HEK293 (cell line): ENCODE measurements around the gene DBN1.

Source experiments
- CTCF ChIA-PET: fragments of 350-600 bp; formaldehyde crosslinking; extraction: SDS; loops from one replicate; lab custom pipeline; 2021; ENCODE audit warnings: antibody characterized with exemption; lab: Yijun Ruan, JAX
- POLR2A ChIA-PET: fragments of 300-600 bp; formaldehyde crosslinking; extraction: SDS; loops from one replicate; lab custom pipeline; 2020; ENCODE audit warnings: antibody characterized with exemption, inconsistent platforms; lab: Yijun Ruan, JAX
- H3K27ac ChIP-seq: fragments of 200-500 bp; sonication (Bioruptor generic); 2 replicates; pipeline ENCODE4 v1.5.1; 2014; ENCODE audit warnings: low read depth, low read length, control low read depth, inconsistent platforms; ENCODE audit errors: extremely low read depth
- H3K36me3 ChIP-seq, 2 experiments: fragments of 200-500 bp in 1 of 2; sonication (Bioruptor generic) in 1 of 2; 1 replicate in 1 of 2; 2 replicates in 1 of 2; pipeline ENCODE4 v1.5.1; 2014 to 2017; ENCODE audit warnings: inconsistent platforms in 2 of 2, low read length in 2 of 2; ENCODE audit not compliant: control insufficient read depth in 2 of 2, insufficient read depth in 1 of 2
- H3K4me1 ChIP-seq: fragments of 200-500 bp; sonication (Bioruptor generic); 2 replicates; pipeline ENCODE4 v1.5.1; 2014; ENCODE audit warnings: mild to moderate bottlenecking, low read length, inconsistent platforms; ENCODE audit not compliant: control insufficient read depth, insufficient read depth
- H3K4me3 ChIP-seq: 2 replicates; pipeline ENCODE4 v1.5.1; 2011; ENCODE audit warnings: low read depth, mild to moderate bottlenecking, control low read depth, low read length, moderate library complexity
- H3K9me3 ChIP-seq: fragments of 200-500 bp; sonication (Bioruptor generic); 2 replicates; pipeline ENCODE4 v1.5.1; 2014; ENCODE audit warnings: low read depth, low read length, inconsistent platforms; ENCODE audit not compliant: control insufficient read depth, insufficient read depth
- GFI1B ChIP-seq: fragments of 450-650 bp; formaldehyde crosslinking; IDR thresholded peaks from 2 replicates; pipeline ENCODE4 v1.5.1; 2016; ENCODE audit warnings: missing biosample characterization, missing genetic modification characterization
- GLI2 ChIP-seq: fragments of 450-650 bp; formaldehyde crosslinking; IDR thresholded peaks from 2 replicates; pipeline ENCODE4; 2017; ENCODE audit warnings: missing biosample characterization, missing genetic modification characterization, low read depth, borderline replicate concordance
- GLIS2 ChIP-seq: fragments of 450-650 bp; formaldehyde crosslinking; IDR thresholded peaks from 2 replicates; pipeline ENCODE4 v1.5.1; 2016; ENCODE audit warnings: missing biosample characterization, missing genetic modification characterization
- MZF1 ChIP-seq: fragments of 450-650 bp; formaldehyde crosslinking; IDR thresholded peaks from 2 replicates; pipeline ENCODE4 v1.5.1; 2017; ENCODE audit warnings: missing biosample characterization, missing genetic modification characterization, borderline replicate concordance
- SCRT1 ChIP-seq: fragments of 450-650 bp; formaldehyde crosslinking; IDR thresholded peaks from 2 replicates; pipeline ENCODE4 v1.5.1; 2016; ENCODE audit warnings: missing biosample characterization, missing genetic modification characterization, borderline replicate concordance
- ZBTB17 ChIP-seq: fragments of 450-650 bp; formaldehyde crosslinking; IDR thresholded peaks from 2 replicates; pipeline ENCODE4 v1.5.1; 2016; ENCODE audit warnings: missing biosample characterization, missing genetic modification characterization
- ZBTB7A ChIP-seq: fragments of 450-650 bp; formaldehyde crosslinking; IDR thresholded peaks from 2 replicates; pipeline ENCODE4 v1.5.1; 2016; ENCODE audit warnings: low read depth, missing biosample characterization, missing genetic modification characterization
- ZFP69B ChIP-seq: fragments of 450-650 bp; formaldehyde crosslinking; IDR thresholded peaks from 2 replicates; pipeline ENCODE4 v1.5.1; 2016; ENCODE audit warnings: missing biosample characterization, missing genetic modification characterization
- ZNF133 ChIP-seq: fragments of 450-650 bp; formaldehyde crosslinking; IDR thresholded peaks from 2 replicates; pipeline ENCODE4 v1.5.1; 2016; ENCODE audit warnings: missing biosample characterization, missing genetic modification characterization
- ZNF138 ChIP-seq: fragments of 450-650 bp; formaldehyde crosslinking; IDR thresholded peaks from 2 replicates; pipeline ENCODE4 v1.5.1; 2016; ENCODE audit warnings: missing biosample characterization, missing genetic modification characterization, borderline replicate concordance
- ZNF16 ChIP-seq: fragments of 450-650 bp; formaldehyde crosslinking; IDR thresholded peaks from 2 replicates; pipeline ENCODE4 v1.5.1; 2016; ENCODE audit warnings: low read depth, missing biosample characterization, missing genetic modification characterization
- ZNF2 ChIP-seq: fragments of 450-650 bp; formaldehyde crosslinking; IDR thresholded peaks from 2 replicates; pipeline ENCODE4 v1.5.1; 2016; ENCODE audit warnings: missing biosample characterization, missing genetic modification characterization
- ZNF202 ChIP-seq: fragments of 450-650 bp; formaldehyde crosslinking; IDR thresholded peaks from 2 replicates; pipeline ENCODE4 v1.5.1; 2016; ENCODE audit warnings: missing biosample characterization, missing genetic modification characterization, borderline replicate concordance
- ZNF24 ChIP-seq: fragments of 450-650 bp; formaldehyde crosslinking; IDR thresholded peaks from 2 replicates; pipeline ENCODE4 v1.5.1; 2016; ENCODE audit warnings: missing biosample characterization, missing genetic modification characterization
- ZNF266 ChIP-seq: fragments of 450-650 bp; formaldehyde crosslinking; IDR thresholded peaks from 2 replicates; pipeline ENCODE4 v1.5.1; 2016; ENCODE audit warnings: missing biosample characterization, missing genetic modification characterization, low read depth
- ZNF394 ChIP-seq: fragments of 450-650 bp; formaldehyde crosslinking; IDR thresholded peaks from 2 replicates; pipeline ENCODE4 v1.5.1; 2016; ENCODE audit warnings: missing biosample characterization, missing genetic modification characterization, mild to moderate bottlenecking, moderate library complexity, borderline replicate concordance
- ZNF404 ChIP-seq: fragments of 450-650 bp; formaldehyde crosslinking; IDR thresholded peaks from 2 replicates; pipeline ENCODE4 v1.5.1; 2017; ENCODE audit warnings: missing biosample characterization, missing genetic modification characterization
- ZNF433 ChIP-seq: fragments of 450-650 bp; formaldehyde crosslinking; IDR thresholded peaks from 2 replicates; pipeline ENCODE4 v1.5.1; 2016; ENCODE audit warnings: missing biosample characterization, missing genetic modification characterization, low read depth
- ZNF473 ChIP-seq: fragments of 450-650 bp; formaldehyde crosslinking; IDR thresholded peaks from 2 replicates; pipeline ENCODE4 v1.5.1; 2017; ENCODE audit warnings: missing biosample characterization, missing genetic modification characterization
- ZNF501 ChIP-seq: fragments of 450-650 bp; formaldehyde crosslinking; IDR thresholded peaks from 2 replicates; pipeline ENCODE4 v1.5.1; 2016; ENCODE audit warnings: missing biosample characterization, missing genetic modification characterization
- ZNF560 ChIP-seq: fragments of 450-650 bp; formaldehyde crosslinking; IDR thresholded peaks from 2 replicates; pipeline ENCODE4 v1.5.1; 2017; ENCODE audit warnings: missing biosample characterization, missing genetic modification characterization, borderline replicate concordance
- ZNF621 ChIP-seq: fragments of 450-650 bp; formaldehyde crosslinking; IDR thresholded peaks from 2 replicates; pipeline ENCODE4 v1.5.1; 2017; ENCODE audit warnings: missing biosample characterization, missing genetic modification characterization
- ZNF623 ChIP-seq: fragments of 450-650 bp; formaldehyde crosslinking; IDR thresholded peaks from 2 replicates; pipeline ENCODE4 v1.5.1; 2016; ENCODE audit warnings: missing biosample characterization, missing genetic modification characterization
- ZNF624 ChIP-seq: fragments of 450-650 bp; formaldehyde crosslinking; IDR thresholded peaks from 2 replicates; pipeline ENCODE4 v1.5.1; 2017; ENCODE audit warnings: missing biosample characterization, missing genetic modification characterization
- ZNF626 ChIP-seq: fragments of 450-650 bp; sonication (Bioruptor Pico); formaldehyde crosslinking; IDR thresholded peaks from 2 replicates; pipeline ENCODE4 v1.5.1; 2018; ENCODE audit warnings: missing biosample characterization, missing genetic modification characterization, inconsistent platforms
- ZNF654 ChIP-seq: fragments of 450-650 bp; formaldehyde crosslinking; IDR thresholded peaks from 2 replicates; pipeline ENCODE4 v1.5.1; 2016; ENCODE audit warnings: low read depth, missing biosample characterization, missing genetic modification characterization
- ZNF76 ChIP-seq: fragments of 450-650 bp; formaldehyde crosslinking; IDR thresholded peaks from 2 replicates; pipeline ENCODE4; 2016; ENCODE audit warnings: low read depth, missing biosample characterization, missing genetic modification characterization, borderline replicate concordance
- TF ChIP-seq, protein P1 (sequence below): fragments of 450-650 bp; formaldehyde crosslinking; IDR thresholded peaks from 2 replicates; pipeline ENCODE4 v1.5.1; 2016; ENCODE audit warnings: missing biosample characterization, missing genetic modification characterization
- TF ChIP-seq, protein P2 (sequence below): fragments of 450-650 bp; formaldehyde crosslinking; IDR thresholded peaks from 2 replicates; pipeline ENCODE4 v1.5.1; 2016; ENCODE audit warnings: missing biosample characterization, missing genetic modification characterization
- TF ChIP-seq, protein P3 (sequence below): fragments of 450-650 bp; formaldehyde crosslinking; IDR thresholded peaks from 2 replicates; pipeline ENCODE4 v1.5.1; 2016; ENCODE audit warnings: missing biosample characterization, missing genetic modification characterization, borderline replicate concordance
- TF ChIP-seq, protein P4 (sequence below): fragments of 450-650 bp; formaldehyde crosslinking; IDR thresholded peaks from 2 replicates; pipeline ENCODE4 v1.5.1; 2016; ENCODE audit warnings: missing biosample characterization, missing genetic modification characterization
- TF ChIP-seq, protein P5 (sequence below): IDR thresholded peaks from 2 replicates; pipeline ENCODE4 v1.6.1; 2011; ENCODE audit warnings: mild to moderate bottlenecking, low read depth, low read length, borderline replicate concordance

DBN1 gene

DNA sequence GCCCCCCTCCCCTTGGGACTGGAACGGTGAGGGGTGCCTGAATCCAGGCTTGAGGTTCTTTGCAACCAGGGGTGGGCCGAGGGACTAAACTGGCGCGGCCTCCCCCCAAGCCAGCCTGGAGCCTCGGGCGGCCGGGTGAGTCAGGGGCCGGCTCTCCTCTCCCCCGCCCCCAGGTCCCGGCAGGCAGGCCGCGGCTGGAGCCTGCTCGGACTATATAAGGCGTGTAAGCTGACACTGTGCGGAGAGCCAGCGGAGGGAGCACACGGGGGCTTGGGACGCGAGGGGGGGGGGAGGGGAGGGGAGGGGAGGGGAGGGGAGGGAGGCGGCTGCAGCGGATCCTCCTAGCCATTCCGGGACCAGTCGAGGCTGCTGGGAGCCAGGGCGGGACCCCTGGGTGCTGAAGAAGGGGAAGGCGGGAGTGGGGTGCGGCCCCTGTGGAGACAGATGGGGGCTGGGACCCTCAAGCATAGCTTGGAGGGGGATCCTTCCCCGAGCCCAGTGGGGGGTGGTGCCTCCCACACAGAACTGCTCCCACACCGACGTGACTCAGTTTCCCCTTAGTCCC lies 23.4 kb upstream of the DBN1 start:
- peaks cover 20% of the 10 kb centered on the region for H3K4me1 ChIP-seq
- H3K36me3 ChIP-seq, result peaks cover 0 to 30% of the 10 kb centered on the region in 2 experiments; a peak in 1 of 3 replicates
- POLR2A ChIA-PET, result interaction anchor here (0.6 to 7.0 kb wide), 25 partner anchors 8 to 707 kb away, joined by 3 to 106 read pairs (median 5); partner anchors contain the start of genes B4GALT7, DBN1, DDX41 and GRK6
- CTCF ChIA-PET, result interaction anchor here (0.6 to 4.0 kb wide), 10 partner anchors 25 to 1569 kb away, joined by 3 to 23 read pairs (median 4); no protein-coding TSS in a partner anchor
- H3K4me3 ChIP-seq, result peak overlapping the region; percentile 67
- H3K9me3 ChIP-seq, result no peaks in the 10 kb centered on the region
- H3K27ac ChIP-seq, result peak overlapping the region; percentile 98
- TF ChIP-seq, protein P1, sequence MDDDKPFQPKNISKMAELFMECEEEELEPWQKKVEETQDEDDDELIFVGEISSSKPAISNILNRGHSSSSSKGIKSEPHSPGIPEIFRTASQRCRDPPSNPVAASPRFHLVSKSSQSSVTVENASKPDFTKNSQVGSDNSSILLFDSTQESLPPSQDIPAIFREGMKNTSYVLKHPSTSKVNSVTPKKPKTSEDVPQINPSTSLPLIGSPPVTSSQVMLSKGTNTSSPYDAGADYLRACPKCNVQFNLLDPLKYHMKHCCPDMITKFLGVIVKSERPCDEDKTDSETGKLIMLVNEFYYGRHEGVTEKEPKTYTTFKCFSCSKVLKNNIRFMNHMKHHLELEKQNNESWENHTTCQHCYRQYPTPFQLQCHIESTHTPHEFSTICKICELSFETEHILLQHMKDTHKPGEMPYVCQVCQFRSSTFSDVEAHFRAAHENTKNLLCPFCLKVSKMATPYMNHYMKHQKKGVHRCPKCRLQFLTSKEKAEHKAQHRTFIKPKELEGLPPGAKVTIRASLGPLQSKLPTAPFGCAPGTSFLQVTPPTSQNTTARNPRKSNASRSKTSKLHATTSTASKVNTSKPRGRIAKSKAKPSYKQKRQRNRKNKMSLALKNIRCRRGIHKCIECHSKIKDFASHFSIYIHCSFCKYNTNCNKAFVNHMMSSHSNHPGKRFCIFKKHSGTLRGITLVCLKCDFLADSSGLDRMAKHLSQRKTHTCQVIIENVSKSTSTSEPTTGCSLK, result no peak
- TF ChIP-seq ZNF202 (tag by site-specific recombination) (0 out of 2 replicates have a peak, but pooled peaks have one; percentile 13), ZNF560 (tag by site-specific recombination) (no peak), ZNF24 (no peak), ZNF626 (no peak), ZNF404 (tag by site-specific recombination) (no peak), ZNF621 (tag by site-specific recombination) (no peak), ZBTB7A (tag by site-specific recombination) (no peak), ZNF2 (tag by site-specific recombination) (no peak), ZNF138 (tag by site-specific recombination) (no peak), SCRT1 (tag by site-specific recombination) (no peak), ZFP69B (tag by site-specific recombination) (no peak), GLI2 (no peak), MZF1 (no peak), ZNF623 (tag by site-specific recombination) (no peak), ZNF501 (0 out of 2 replicates have a peak, but pooled peaks have one; percentile 35), ZNF624 (tag by site-specific recombination) (no peak), ZNF433 (tag by site-specific recombination) (no peak), ZNF266 (tag by site-specific recombination) (no peak), ZNF654 (no peak), ZNF76 (tag by site-specific recombination) (peak; percentile 84), ZNF473 (no peak), GLIS2 (peak; percentile 88), GFI1B (tag by site-specific recombination) (no peak), ZNF133 (tag by site-specific recombination) (no peak), ZNF16 (no peak), ZNF394 (tag by site-specific recombination) (no peak), ZBTB17 (tag by site-specific recombination) (peak; percentile 63)
- TF ChIP-seq, protein P2, sequence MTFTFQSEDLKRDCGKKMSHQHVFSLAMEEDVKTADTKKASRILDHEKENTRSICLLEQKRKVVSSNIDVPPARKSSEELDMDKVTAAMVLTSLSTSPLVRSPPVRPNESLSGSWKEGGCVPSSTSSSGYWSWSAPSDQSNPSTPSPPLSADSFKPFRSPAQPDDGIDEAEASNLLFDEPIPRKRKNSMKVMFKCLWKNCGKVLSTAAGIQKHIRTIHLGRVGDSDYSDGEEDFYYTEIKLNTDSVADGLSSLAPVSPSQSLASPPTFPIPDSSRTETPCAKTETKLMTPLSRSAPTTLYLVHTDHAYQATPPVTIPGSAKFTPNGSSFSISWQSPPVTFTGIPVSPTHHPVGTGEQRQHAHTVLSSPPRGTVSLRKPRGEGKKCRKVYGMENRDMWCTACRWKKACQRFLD (tag by site-specific recombination), result no peak
- TF ChIP-seq, protein P3, sequence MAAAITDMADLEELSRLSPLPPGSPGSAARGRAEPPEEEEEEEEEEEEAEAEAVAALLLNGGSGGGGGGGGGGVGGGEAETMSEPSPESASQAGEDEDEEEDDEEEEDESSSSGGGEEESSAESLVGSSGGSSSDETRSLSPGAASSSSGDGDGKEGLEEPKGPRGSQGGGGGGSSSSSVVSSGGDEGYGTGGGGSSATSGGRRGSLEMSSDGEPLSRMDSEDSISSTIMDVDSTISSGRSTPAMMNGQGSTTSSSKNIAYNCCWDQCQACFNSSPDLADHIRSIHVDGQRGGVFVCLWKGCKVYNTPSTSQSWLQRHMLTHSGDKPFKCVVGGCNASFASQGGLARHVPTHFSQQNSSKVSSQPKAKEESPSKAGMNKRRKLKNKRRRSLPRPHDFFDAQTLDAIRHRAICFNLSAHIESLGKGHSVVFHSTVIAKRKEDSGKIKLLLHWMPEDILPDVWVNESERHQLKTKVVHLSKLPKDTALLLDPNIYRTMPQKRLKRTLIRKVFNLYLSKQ (tag by site-specific recombination), result no peak
- TF ChIP-seq, protein P4, sequence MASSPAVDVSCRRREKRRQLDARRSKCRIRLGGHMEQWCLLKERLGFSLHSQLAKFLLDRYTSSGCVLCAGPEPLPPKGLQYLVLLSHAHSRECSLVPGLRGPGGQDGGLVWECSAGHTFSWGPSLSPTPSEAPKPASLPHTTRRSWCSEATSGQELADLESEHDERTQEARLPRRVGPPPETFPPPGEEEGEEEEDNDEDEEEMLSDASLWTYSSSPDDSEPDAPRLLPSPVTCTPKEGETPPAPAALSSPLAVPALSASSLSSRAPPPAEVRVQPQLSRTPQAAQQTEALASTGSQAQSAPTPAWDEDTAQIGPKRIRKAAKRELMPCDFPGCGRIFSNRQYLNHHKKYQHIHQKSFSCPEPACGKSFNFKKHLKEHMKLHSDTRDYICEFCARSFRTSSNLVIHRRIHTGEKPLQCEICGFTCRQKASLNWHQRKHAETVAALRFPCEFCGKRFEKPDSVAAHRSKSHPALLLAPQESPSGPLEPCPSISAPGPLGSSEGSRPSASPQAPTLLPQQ, result 0 out of 2 replicates have a peak, but pooled peaks have one; percentile 12
- TF ChIP-seq, protein P5, sequence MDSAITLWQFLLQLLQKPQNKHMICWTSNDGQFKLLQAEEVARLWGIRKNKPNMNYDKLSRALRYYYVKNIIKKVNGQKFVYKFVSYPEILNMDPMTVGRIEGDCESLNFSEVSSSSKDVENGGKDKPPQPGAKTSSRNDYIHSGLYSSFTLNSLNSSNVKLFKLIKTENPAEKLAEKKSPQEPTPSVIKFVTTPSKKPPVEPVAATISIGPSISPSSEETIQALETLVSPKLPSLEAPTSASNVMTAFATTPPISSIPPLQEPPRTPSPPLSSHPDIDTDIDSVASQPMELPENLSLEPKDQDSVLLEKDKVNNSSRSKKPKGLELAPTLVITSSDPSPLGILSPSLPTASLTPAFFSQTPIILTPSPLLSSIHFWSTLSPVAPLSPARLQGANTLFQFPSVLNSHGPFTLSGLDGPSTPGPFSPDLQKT, result no peak
